Neural cell (in vitro differentiated cells): ENCODE measurements around the gene GRIA3.

Source experiments
- CTCF ChIP-seq: fragments of 450-650 bp; IDR thresholded peaks from 2 replicates; pipeline ENCODE4 v1.5.1; 2014; ENCODE audit warnings: antibody characterized with exemption, mild to moderate bottlenecking, moderate library complexity; ENCODE audit not compliant: poor library complexity, severe bottlenecking
- REST ChIP-seq: IDR thresholded peaks from 2 replicates; pipeline ENCODE4 v1.6.1; 2012; ENCODE audit warnings: borderline replicate concordance

- TF ChIP-seq CTCF (no peak), REST (no peak)
Measured at GRCh38 chrX:123185721-123186120, 1.6 kb downstream of the GRIA3 start.
